NCI-H345 treated with DMSO at 0.1 percent for 48 hours (cell line): Measurements from ENCODE around the gene PROK1.

ENCODE experiments used
- DNase-seq: peaks from one replicate; lab custom pipeline; 2025; ENCODE audit not compliant: unreplicated experiment; lab: John Stamatoyannopoulos, UW

PROK1 gene

DNA sequence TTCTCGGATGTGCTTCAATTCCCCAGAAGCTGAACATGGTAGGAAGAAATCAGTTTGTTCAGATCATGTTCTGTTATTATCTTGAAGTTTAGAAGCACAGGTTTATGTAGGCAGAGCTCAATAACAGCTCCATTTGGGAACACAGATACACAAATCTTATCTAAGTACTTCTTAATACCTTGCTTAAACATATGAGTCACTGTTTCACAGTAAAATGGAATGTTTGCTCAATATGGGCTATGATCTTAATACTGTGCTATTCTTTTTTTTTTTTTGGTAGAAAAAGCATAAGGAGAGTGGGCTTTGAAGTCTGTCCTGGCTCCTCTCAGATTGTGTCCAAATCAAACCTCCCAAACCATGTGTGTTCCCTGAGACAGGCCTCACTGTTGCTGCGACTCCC, 13.4 kb downstream of the PROK1 start:
- no peak for DNase-seq

DNA sequence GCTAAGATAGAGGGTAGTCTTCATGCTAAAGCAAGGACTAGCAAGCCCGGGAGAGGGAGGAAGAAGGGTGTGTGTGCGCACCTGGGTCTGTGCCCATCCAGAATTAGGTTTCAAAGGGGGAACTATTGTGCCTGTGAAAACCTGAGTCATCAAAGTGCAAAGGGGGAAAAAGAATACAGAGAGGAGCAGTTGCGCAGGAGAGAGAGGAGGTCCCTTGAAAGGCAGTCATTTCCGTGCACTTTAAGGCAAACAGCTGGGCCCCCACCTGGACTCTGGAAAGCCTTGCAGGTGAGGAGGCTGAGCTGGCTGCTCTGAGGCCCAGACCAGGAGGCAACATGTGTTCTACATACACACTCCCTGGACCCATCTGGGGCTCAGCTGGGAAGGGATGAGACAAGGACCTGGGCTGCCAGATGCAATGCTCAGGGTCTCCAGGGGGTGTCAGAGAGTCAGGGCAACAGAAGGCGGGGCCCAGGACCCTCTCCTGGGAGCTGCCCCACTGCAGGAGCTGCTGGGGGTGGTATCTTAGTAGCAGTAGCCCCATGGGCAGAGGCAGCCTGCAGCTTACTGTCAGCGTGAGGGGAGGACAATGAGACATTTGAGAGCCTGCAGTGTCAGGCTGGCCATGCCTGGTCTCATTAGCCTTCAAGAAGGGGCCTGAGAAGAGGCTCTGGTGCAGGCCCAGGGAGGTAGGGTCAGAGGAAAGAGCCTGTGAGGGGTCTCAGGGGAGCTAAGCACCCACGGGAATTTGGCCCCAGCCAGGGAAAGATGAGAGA, 14.3 kb downstream of the PROK1 start:
- no peak for DNase-seq

DNA sequence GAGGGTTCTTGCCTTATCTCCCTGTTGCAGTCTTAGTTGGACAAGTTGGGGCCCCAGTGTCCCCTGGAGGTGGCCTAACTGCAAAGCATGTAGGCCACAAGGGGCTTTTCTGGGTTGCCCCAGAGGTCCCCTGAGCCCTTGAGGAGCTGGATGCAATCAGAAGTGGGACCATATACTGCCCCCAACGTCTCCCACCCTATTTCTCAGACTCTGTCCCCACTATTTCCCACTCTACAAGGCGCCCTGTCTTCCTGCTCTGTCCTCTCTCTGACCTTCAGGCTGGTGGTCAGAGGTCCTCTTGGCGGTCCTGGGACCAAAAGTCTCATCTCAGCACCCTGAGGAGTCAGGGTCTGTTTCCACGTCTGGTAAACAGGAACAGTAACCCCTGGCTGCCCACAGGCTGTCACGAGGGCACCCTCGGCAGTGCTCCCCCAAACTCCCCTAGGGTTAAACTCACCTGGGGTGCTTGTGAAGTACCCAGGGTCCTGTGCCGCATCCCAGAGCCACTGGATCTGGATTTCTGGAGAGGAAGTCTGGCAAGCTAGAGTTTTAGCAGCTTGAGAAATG, 14.9 kb downstream of the PROK1 start:
- no peak for DNase-seq

DNA sequence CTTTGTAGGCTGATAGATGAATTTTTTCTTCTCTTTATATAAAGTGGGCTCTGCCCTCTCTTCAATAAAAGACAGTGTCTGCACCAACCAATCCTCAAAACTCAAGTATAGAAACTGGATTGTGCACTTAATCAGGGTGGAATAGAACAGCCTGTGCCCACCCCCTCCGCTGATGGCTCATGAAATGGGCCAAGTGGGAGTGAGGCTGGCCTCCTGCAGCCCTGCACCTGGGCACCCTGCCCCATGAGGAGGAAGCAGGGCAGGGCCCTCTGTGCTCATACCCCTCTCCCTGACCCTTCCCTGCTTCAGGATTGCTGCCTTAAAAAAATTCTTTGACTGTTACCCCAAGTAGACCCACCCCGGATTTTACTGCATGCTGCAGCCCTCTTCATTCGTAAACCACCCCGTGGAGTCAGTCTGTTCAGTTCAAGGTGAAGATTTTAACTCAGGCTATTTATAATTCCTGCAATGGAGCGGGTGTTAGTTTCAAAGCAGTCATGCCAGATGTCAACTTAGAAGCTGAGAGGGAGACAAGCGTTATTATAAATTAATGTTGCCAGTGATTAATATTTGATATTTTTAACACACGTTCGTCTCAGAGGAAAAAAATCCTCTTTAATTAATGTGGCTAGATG, 15.8 kb downstream of the PROK1 start:
- DNase-seq, result no peak

DNA sequence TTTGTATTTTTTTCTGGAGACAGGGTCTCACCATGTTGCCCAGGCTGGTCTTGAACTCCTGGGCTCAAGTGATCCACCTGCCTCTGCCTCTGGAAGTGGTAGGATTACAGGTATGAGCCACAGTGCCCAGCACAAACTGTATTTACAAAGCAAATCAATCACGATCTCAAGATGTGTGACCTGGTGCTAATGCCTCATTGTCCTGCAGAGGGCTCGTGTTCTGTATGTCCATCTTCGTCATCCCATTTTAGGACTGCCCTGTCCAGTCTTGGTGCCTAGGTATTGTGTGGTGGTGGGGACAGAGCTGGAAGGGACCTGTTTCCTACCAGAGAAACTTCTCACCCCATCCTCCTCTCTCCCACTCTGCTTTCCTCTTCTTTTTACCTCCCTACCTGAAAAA, 20.2 kb downstream of the PROK1 start:
- no peak for DNase-seq

DNA sequence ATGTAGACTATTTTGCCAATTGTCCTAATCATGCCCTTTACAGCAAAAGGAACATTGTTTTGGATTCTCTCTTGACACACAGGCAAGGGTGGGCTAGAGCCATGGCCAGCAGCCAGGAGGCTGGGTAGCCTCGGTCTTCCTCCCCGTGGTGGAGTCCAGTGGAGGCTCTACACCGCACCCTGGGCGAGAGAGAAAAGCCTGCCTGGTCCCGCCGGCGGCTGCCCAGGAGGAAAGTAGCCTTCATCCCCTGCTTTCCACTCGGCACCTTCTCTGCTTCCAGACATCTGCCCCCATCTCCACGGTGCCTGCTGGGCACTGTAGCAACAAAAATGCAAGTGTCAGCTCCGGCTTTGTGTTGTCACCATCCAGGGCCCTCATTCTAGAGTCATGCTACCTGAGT, 21.6 kb downstream of the PROK1 start:
- no peak for DNase-seq

DNA sequence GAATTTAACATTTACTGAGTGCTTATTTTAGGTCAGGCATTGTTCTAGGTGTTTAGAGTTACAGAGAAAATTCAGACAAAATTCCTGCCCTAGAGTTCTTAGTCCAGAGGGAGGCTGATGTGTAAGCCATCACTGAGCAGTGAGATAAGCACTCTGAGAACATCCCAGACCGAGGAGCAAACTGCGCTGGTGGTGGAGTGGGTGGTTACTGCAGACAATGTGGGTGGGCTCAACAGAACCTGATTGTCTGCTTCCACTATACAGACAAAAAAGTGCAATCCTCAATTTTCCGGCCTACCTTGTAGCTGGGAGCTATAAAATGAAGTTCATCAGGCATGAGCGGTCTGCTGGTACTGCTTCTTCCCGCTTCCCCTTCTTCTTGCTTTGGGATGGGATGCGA, 23.5 kb downstream of the PROK1 start:
- no peak for DNase-seq

DNA sequence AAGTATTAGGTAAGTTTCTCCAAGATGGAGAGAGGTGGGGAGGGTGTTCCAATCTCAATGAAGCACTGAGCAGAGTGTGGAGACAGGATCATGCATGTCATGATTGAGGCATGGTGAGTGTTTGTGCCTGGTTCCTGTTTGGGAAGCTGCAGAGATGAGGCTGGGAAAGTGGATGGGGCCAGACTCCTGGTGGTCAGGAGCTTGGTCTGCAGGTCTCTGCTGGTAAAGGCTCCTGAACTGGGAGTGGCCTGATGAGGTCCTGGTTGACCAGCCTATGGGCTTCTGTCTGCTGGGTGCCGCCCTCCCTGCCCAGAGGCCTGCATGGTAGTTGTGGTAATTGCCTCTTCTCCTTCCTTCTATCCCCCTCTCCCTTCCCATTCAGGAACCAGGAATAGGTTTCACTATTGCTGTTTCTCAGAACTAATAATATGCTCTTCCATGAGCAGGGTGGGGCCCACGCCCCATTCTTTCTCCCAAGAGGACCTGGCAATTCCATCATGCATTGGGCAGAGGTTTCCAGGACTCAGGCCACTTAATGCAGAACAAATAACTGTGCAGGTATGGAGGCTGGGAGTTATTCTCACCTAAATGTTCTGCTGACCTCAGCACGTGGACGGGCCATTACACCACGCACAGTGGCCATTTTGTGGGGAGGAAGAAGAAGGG, 24.5 kb downstream of the PROK1 start:
- DNase-seq, result no peak

DNA sequence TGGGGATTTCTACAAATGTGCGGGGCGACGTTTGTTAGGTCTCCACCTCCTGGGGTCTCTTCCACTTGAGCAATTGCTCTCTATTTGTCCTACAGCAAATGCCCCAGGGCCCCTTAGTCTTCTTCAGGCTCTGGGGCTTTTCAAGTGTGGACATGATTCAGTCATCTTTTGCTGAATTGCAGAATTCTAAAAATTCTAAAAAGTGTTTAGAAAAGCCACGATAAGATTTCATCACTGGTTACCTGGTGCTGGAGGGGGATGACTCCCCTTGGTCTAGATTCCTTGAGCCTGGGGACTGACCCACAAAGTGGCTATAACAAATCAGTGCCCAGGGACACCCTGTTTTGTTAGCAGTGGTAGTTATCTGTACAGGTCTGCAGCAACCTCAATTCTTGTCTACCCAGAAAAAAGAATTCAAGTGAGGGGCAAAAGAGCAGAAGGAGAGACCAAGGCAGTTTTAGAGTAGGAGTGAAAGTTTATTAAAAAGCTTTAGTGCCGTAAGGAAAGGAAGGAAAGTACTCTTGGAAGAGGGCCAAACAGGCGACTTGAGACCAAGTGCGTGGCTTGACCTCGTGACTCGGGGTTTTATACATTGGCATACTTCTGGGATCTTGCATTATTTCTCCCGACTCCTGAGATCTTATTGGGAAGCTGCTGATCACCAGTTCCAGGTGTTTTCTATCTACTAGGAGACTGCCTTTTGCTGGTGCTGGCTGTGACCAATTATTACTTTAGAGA, 25.2 kb downstream of the PROK1 start:
- DNase-seq, result no peak

DNA sequence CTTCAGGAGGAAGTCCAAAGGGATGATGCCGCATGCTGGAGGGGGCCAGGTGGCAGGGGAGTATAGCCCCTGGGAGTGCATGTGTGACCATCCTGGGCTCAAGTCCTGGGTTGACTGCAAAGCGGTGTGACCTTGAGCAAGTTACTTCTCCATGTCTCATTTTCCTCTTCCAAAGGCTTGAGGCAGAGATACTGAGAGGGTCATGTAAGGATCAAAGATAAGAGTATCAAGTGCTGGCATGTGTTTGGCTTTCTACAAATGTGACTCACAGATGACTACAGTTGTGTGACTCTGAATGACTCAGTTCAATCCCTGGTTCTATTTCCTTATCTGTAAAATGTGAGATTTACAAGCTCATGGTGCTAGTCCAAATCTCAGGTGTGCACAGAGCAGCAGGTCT, 26.1 kb downstream of the PROK1 start:
- DNase-seq, result no peak

DNA sequence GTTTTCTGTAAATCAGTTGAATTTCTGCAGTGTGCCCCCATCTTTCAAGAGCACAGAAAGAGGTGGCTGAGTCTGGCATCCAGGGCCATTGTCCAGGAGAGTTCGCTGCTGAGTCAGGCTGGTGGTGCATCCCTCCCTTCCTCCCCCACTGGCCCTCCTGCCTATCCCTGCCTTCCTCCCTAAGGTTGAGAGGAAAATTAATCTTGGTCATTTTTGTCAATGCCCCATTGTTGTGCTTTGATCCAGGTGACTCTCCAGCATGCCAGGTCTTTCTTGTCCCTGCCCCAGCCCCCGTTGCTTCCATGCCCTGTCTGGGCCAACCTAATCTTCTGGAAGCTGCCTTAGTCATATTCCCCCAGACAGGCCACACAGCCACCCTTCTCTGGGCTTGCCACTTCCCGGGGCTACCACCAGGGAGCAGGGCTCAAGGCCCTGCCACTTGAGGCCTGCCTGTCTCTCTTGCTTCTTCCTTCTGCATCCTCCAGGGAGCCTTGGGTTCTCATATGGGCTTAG, 26.6 kb downstream of the PROK1 start:
- DNase-seq, result no peak

DNA sequence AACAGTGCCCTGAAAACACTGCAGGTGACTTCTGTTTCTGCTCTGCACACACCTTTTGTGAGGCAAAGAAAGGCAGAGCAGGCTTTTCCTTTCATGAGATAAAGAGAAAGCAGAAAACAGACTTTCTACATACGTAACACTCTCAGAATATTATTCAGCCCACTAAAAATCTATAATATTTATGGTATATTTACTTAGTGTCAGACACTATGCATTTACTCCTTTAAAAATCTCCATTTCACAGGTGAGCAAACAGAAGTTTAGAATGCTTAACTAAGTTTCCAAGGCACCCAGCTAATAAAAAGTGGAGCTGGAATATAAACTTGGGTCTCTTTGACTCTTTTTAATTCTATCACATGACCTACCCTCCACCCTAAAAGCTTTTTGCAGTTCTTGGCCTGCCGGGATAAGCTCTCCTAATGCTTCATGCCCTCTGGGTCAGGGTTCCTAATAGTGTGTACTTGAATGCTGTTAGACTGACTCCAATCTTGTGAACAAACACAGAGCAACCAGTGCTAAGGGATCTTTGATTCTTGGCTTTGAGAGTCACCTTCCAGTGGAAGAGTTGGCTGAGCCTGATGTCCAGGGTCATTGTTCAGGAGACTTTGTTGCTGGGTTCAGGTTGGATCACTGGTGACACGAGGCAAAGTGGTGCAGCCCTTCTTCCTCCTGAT, 27.2 kb downstream of the PROK1 start:
- no peak for DNase-seq

DNA sequence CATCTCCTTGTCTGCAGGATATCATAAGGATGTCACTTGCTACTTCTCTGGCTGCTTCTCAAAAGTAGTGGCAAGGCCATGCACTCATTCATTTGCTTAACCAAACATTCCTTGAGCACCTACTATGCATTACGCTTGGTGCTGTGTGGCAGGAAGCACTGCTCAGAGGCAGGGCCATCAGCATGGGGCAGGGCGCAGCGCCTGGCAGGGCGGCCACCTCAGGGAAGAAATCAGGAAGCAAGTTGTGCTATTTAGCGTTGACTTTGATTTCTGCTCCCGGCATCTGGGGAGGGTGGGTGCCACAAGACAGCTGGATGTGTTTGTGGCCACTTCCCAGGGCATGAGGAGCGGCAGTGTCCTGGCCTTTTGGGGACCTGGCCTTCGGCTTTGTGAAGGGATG, 27.9 kb downstream of the PROK1 start:
- DNase-seq, result no peak

DNA sequence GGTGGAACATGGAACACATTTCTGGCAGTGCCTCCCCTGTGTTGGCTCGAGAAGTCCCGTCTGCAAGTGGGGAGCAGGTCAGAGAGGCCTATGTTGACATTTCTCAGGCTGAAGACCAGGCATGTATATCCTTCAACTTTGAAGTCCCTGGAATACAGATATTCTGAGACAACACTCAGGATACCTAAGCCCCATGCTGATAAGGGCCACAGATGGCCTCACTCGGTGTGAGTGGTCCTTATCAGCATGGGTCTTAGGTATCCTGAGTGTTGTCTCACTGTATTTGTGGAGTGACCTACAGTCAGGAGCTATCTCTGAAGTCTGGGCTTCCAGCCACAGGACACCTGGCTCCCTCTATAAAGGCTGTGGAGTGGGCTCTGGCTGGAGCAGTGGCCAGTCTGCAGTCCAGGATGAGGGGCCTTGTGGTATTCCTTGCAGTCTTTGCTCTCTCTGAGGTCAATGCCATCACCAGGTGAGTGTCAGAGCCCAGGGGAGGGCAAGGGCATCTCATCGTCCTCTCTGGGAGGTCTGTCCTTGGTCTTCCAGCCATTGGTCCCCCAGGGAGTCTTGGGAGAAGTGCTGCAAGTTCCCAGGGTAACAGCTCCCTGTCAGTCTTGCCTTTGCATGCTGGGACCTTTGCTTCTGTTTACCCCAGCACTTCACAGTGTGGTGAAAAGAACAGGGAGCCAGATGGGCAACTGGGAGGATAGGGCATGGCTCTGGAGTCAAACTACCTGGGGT, 29.6 kb downstream of the PROK1 start:
- no peak for DNase-seq

DNA sequence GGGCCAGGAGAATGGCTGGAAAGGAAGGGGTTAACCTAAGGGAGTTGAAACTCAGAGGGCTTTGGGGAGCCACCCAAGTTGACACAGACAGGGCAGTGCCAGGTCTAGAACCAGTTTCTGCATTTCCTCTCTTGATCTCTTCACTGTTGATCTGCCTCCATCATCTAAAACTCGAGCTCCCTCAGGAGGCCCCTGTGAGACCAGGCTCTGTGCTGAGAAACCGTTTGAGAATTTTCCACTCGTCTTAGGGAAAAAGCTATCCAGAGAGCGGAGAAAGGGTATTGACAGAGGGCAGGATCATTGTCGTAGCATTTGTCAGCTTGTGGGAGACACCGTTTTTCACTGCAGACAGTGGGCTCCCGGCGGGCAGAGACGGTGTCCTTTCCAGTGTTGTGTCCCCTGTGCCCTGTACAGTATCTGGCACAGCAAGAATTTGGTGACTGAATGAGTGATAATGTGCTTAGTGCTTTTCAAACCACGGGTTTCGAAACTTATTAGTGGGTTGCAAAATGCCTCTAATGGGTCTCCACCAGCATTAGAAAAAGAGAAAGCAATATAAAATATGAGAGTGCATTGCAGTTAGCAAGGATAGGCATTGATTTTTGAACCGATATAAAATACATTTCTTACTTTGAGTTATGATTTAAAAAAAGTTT, 31.1 kb downstream of the PROK1 start:
- DNase-seq, result no peak

DNA sequence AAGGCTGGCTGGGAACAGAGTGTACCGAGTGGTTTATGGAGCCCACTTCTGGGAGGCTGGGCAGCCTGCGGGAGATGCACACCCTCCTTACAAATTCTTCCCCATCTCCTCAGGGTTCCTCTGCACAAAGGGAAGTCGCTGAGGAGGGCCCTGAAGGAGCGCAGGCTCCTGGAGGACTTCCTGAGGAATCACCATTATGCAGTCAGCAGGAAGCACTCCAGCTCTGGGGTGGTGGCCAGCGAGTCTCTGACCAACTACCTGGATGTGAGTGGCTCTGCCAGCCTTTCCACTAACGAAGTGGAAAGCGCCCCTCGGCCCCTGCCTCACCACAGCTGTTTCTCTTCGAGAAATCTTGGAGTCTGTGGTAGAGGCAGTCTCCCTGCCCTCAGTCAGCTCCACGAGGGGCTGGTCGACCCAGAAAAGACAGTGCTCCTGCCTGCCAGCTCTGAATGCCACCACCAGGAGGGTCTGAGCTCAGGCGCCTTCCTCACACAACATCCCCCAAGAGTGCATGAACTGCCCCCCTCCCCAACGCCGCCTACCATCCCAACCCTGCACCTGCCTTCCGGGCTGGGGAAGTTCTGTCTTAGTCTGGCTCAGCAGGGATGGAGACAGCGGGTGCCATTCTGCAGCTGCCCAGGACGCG, 31.8 kb downstream of the PROK1 start:
- no peak for DNase-seq

DNA sequence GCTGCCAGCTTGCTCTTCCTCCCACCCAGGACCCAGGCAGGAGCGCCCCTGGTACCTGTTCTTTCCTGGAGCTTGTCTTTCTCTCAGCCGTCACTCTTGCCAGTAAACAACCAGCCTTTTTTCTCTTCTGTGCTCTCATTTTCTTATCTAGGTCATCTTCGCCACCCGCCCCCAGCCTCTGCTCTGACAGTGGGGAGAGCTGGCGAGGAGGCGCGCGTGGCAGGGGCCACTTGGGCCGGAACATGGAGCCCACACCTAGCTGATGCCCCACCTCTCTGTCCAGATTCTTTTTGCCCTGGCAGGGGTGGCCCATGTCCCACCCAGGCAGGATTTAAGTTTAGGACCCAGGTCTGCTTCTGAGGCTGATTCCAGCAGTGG, 32.3 kb downstream of the PROK1 start:
- no peak for DNase-seq

DNA sequence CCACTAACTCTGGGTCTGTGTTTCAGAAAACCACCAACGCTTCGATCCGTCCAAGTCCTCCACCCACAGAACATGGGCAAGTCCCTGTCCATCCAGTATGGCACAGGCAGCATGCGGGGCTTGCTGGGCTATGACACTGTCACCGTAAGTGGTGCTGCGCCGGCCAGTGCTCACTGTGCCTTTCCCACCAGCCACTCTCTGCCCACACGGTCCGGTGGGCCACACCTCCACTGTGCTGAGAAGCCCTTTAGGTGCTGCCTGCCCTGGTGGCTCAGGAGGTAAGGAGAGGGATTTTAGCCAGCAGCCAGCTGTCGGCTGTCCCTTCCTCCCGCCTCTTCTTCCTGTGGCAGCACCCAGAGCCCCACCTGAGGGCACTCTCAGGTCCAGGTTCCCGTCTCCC, 33.9 kb downstream of the PROK1 start:
- no peak for DNase-seq

DNA sequence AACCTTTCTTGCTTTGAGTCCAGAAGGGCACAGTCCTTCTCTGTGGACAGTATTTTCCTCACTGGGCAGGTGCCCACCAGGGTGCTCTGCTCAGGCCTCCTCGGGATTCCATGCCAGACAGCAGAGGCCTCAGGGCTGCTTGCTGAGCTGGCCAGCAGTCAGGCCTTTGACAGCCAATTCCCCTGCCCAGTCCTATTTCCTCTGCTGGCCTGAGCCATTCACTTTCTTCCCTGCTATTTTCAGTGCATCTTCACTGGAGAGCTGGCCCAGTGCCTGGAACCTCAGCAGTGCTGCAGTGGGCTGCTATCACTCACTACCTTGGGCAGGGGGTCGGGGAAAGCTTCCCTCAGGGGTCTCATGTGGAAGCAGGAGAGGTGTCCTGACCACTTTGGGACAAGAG, 34.8 kb downstream of the PROK1 start:
- DNase-seq, result no peak
